Measurements from ENCODE around the gene COBLL1.

The COBLL1 gene

GRCh38 chr2:164669291-164669690 is 172.3 kb downstream of the COBLL1 start:
- TF ChIP-seq POLR2A (IDR thresholded peaks at IDR 0.05; ENCODE audit: extremely low read depth, insufficient read length) (no peak), MYC (IDR thresholded peaks at IDR 0.05; ENCODE audit: low read depth, low read length) (no peak), CTCF (IDR thresholded peaks at IDR 0.05; ENCODE audit: low read depth, low read length) (no peak), MAX (IDR thresholded peaks at IDR 0.05; ENCODE audit: low read depth, low read length) (no peak)
- DNase-seq (ENCODE audit: low read depth) = no peak

GRCh38 chr2:164667566-164667965 is 174.1 kb downstream of the COBLL1 start:
- no peak for TF ChIP-seq POLR2A (IDR thresholded peaks at IDR 0.05; ENCODE audit: extremely low read depth, insufficient read length)
- TF ChIP-seq MYC (IDR thresholded peaks at IDR 0.05; ENCODE audit: low read depth, low read length) = no peak
- no peak for TF ChIP-seq CTCF (IDR thresholded peaks at IDR 0.05; ENCODE audit: low read depth, low read length)
- TF ChIP-seq MAX (IDR thresholded peaks at IDR 0.05; ENCODE audit: low read depth, low read length) = no peak
- no peak for DNase-seq (ENCODE audit: low read depth)
- H3K4me3 ChIP-seq (ENCODE audit: low read depth, low read length) = no peak overlapping the region

More at GRCh38 chr2:164669291-164669690, 172.3 kb downstream of the COBLL1 start:
- H3K4me3 ChIP-seq (ENCODE audit: low read depth, low read length) = no peak overlapping the region

- TF ChIP-seq MYC (IDR thresholded peaks at IDR 0.05; ENCODE audit: low read depth, low read length) (no peak), POLR2A (IDR thresholded peaks at IDR 0.05; ENCODE audit: extremely low read depth, insufficient read length) (no peak), CTCF (IDR thresholded peaks at IDR 0.05; ENCODE audit: low read depth, low read length) (no peak), MAX (IDR thresholded peaks at IDR 0.05; ENCODE audit: low read depth, low read length) (no peak)
- no peak for DNase-seq (ENCODE audit: low read depth)
- H3K4me3 ChIP-seq (ENCODE audit: low read depth, low read length) = no peak overlapping the region
Measured at GRCh38 chr2:164664070-164664469, 177.6 kb downstream of the COBLL1 start.

- no peak for DNase-seq (ENCODE audit: low read depth)
- H3K4me3 ChIP-seq (ENCODE audit: low read depth, low read length) = no peak overlapping the region
- no peak for TF ChIP-seq POLR2A (IDR thresholded peaks at IDR 0.05; ENCODE audit: extremely low read depth, insufficient read length)
- no peak for TF ChIP-seq MAX (IDR thresholded peaks at IDR 0.05; ENCODE audit: low read depth, low read length)
- TF ChIP-seq CTCF (IDR thresholded peaks at IDR 0.05; ENCODE audit: low read depth, low read length) = no peak
- TF ChIP-seq MYC (IDR thresholded peaks at IDR 0.05; ENCODE audit: low read depth, low read length) = no peak
Measured at GRCh38 chr2:164662868-164663631, 178.6 kb downstream of the COBLL1 start.

- TF ChIP-seq MAX (IDR thresholded peaks at IDR 0.05; ENCODE audit: low read depth, low read length) = no peak
- no peak for TF ChIP-seq MYC (IDR thresholded peaks at IDR 0.05; ENCODE audit: low read depth, low read length)
- TF ChIP-seq CTCF (IDR thresholded peaks at IDR 0.05; ENCODE audit: low read depth, low read length) = no peak
- TF ChIP-seq POLR2A (IDR thresholded peaks at IDR 0.05; ENCODE audit: extremely low read depth, insufficient read length) = no peak
- no peak overlapping the region for H3K4me3 ChIP-seq (ENCODE audit: low read depth, low read length)
- no peak for DNase-seq (ENCODE audit: low read depth)
Measured at GRCh38 chr2:164662066-164662465, 179.6 kb downstream of the COBLL1 start.
